Measurements from ENCODE around the gene ADTRP. TPM values are rescaled to one million over a fixed set of nuclear protein-coding genes. Genes with fewer than 3 reads are reported as not detected.

ADTRP gene, protein sequence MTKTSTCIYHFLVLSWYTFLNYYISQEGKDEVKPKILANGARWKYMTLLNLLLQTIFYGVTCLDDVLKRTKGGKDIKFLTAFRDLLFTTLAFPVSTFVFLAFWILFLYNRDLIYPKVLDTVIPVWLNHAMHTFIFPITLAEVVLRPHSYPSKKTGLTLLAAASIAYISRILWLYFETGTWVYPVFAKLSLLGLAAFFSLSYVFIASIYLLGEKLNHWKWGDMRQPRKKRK
- under 1 TPM in 2 of 4 donors, not detected in 2; 0.66 to 0.92 TPM for total RNA-seq

DNA sequence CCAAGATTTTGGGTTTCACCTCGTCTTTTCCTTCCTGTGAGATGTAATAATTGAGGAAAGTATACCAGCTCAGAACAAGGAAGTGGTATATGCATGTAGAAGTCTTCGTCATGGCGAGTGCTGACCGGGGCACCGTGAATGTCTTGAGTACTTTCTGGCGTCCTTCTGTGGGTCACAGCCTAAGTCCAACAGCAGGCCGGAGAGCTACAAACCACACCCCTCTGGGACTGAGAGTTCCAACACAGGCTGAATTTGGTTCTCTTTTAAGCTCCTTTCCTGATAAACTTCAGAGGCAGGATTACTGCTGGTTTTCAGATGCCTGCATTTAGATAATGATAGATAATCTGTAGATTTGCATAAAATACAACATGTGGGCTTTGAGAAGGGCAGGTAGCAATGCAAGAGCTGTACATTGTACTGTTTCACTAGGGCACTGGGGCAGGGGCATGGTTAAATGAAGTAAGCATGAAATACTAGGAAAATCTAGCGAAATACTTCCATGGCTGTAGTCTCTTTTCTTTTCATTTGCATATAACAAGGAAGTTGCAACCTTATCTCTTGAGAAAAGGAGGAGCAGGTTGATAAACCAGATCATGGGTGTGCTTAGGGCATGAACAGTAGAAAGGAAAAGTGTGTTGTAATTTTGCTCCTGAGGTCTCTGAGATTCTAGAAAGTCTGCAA lies at the start of gene ADTRP:
TSS of gene ADTRP (minus strand) at position 156 of the 681 bp plus-strand sequence. CDS start at position 112, 44 bp downstream.
- Histone ChIP-seq H3K27me3 (no peaks in the 10 kb centered on the region), H3K9me3 (no peaks in the 10 kb centered on the region), H3K4me1 (peaks cover 0 to 11% (median 5%) of the 10 kb centered on the region in 4 donors), H3K4me3 (no peak within 1 kb of the TSS), H3K36me3 (no peaks in the 10 kb centered on the region), H3K27ac (replicated peaks in 1 of 4) (no peak within 1 kb of the TSS)
- intact Hi-C loops (cut with DNase I) = no loop called here
- DNase-seq (ENCODE audit: extremely low spot score) = no peak
- TF ChIP-seq EP300 (IDR thresholded peaks at IDR 0.05) = no peak
- TF ChIP-seq, protein P1, sequence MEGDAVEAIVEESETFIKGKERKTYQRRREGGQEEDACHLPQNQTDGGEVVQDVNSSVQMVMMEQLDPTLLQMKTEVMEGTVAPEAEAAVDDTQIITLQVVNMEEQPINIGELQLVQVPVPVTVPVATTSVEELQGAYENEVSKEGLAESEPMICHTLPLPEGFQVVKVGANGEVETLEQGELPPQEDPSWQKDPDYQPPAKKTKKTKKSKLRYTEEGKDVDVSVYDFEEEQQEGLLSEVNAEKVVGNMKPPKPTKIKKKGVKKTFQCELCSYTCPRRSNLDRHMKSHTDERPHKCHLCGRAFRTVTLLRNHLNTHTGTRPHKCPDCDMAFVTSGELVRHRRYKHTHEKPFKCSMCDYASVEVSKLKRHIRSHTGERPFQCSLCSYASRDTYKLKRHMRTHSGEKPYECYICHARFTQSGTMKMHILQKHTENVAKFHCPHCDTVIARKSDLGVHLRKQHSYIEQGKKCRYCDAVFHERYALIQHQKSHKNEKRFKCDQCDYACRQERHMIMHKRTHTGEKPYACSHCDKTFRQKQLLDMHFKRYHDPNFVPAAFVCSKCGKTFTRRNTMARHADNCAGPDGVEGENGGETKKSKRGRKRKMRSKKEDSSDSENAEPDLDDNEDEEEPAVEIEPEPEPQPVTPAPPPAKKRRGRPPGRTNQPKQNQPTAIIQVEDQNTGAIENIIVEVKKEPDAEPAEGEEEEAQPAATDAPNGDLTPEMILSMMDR (IDR thresholded peaks at IDR 0.05) = no peak
- no peak for TF ChIP-seq POLR2A (IDR thresholded peaks at IDR 0.05; ENCODE audit: low read depth)
- TF ChIP-seq POLR2AphosphoS5 (IDR thresholded peaks at IDR 0.05) = no peak
- 70% methylated on average over 8 of the region's 8 CpGs for WGBS

GRCh38 chr6:11826779-11827178 lies 48.2 kb upstream of the ADTRP start:
- Histone ChIP-seq H3K9me3 (no peaks in the 10 kb centered on the region), H3K4me3 (no peak overlapping the region), H3K4me1 (no peaks in the 10 kb centered on the region), H3K36me3 (no peaks in the 10 kb centered on the region), H3K27ac (replicated peaks in 1 of 4) (no peak overlapping the region), H3K27me3 (no peaks in the 10 kb centered on the region)
- TF ChIP-seq EP300 (IDR thresholded peaks at IDR 0.05) (no peak), POLR2A (IDR thresholded peaks at IDR 0.05; ENCODE audit: low read depth) (no peak), POLR2AphosphoS5 (IDR thresholded peaks at IDR 0.05) (no peak)
- TF ChIP-seq, protein P1 (IDR thresholded peaks at IDR 0.05) = no peak
- 86% methylated on average over 8 of the region's 8 CpGs for WGBS
- DNase-seq (ENCODE audit: extremely low spot score) = no peak
- intact Hi-C loops (cut with DNase I) = no loop called here

DNA sequence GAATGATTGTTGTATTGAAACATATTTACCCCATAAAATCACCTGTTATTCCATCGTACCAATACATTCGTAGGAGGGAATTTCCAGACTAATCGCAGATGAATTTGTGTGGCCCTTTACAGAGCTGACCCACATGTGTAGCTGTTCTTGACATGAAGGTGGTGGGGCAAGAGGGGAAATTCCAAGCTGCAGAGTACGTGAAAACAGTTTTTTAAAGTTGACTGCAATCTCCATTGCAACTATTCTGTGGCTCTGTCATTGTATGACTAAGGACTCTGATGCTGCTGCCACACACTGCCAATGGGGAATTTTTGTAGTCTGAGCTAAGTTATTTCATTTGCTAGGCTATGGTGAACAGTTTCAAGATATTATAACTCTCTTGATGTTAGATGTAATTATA lies 46.4 kb upstream of the ADTRP start:
- H3K4me3 ChIP-seq = no peak overlapping the region
- no peaks in the 10 kb centered on the region for H3K4me1 ChIP-seq
- no peak for DNase-seq (ENCODE audit: extremely low spot score)
- no peak for TF ChIP-seq EP300 (IDR thresholded peaks at IDR 0.05)
- no peak for TF ChIP-seq POLR2AphosphoS5 (IDR thresholded peaks at IDR 0.05)
- TF ChIP-seq POLR2A (IDR thresholded peaks at IDR 0.05; ENCODE audit: low read depth) = no peak
- TF ChIP-seq, protein P1 (IDR thresholded peaks at IDR 0.05) = no peak
- intact Hi-C loops (cut with DNase I) = no loop called here
- 72% methylated on average over 4 of the region's 4 CpGs for WGBS
- no peaks in the 10 kb centered on the region for H3K36me3 ChIP-seq
- H3K27me3 ChIP-seq = no peaks in the 10 kb centered on the region
- no peak overlapping the region for H3K27ac ChIP-seq (replicated peaks in 1 of 4)
- no peaks in the 10 kb centered on the region for H3K9me3 ChIP-seq

GRCh38 chr6:11822346-11822745 lies 43.7 kb upstream of the ADTRP start:
- DNase-seq (ENCODE audit: extremely low spot score) = no peak
- intact Hi-C loops (cut with DNase I) = no loop called here
- H3K4me1 ChIP-seq = no peaks in the 10 kb centered on the region
- no peaks in the 10 kb centered on the region for H3K9me3 ChIP-seq
- TF ChIP-seq, protein P1 (IDR thresholded peaks at IDR 0.05) = no peak
- TF ChIP-seq POLR2A (IDR thresholded peaks at IDR 0.05; ENCODE audit: low read depth) = no peak
- TF ChIP-seq EP300 (IDR thresholded peaks at IDR 0.05) = no peak
- TF ChIP-seq POLR2AphosphoS5 (IDR thresholded peaks at IDR 0.05) = no peak
- WGBS = 46% methylated on average over 5 of the region's 5 CpGs
- no peaks in the 10 kb centered on the region for H3K36me3 ChIP-seq
- H3K27ac ChIP-seq (replicated peaks in 1 of 4) = no peak overlapping the region
- H3K4me3 ChIP-seq = no peak overlapping the region
- H3K27me3 ChIP-seq = no peaks in the 10 kb centered on the region

Data from esophagus muscularis mucosa (tissue), 4 donors.